Liver (tissue), 3 donors: ENCODE data around the gene KCNIP4.

Experiments used
- RAD21 ChIP-seq, 2 donors: IDR thresholded peaks; 2 replicates each; pipeline ENCODE4 v1.6.1; 2016; ENCODE audit warnings: antibody characterized with exemption in 2 of 2, mild to moderate bottlenecking in 2 of 2
- TF ChIP-seq, protein P1 (sequence below): fragments of 150-350 bp; IDR thresholded peaks from 2 replicates; pipeline ENCODE4 v1.5.1; 2017; ENCODE audit warnings: improper control_type of control experiment, low read depth, low read length; ENCODE audit not compliant: missing input control
- donor health status: healthy.
- donor health status: healthy.

DNA sequence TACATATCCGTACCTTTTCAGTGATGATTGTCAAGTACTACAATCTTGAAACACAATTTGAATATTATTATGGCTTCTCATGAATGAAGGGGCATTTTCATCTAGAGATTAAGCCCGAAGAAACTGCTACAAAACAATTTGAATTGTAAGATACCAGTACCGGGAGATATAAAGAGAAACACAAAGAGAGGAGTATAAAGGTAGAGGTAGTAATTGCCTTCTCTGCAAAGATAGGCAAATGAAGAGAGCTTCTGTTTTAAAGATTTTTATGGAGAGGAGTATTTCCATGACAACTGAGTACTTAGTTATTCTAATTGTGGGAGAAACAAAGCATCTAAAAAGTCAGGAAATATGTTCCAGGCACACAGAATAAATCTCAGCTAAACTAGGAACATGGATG lies 25.3 kb upstream of the KCNIP4 start:
- TF ChIP-seq, protein P1, sequence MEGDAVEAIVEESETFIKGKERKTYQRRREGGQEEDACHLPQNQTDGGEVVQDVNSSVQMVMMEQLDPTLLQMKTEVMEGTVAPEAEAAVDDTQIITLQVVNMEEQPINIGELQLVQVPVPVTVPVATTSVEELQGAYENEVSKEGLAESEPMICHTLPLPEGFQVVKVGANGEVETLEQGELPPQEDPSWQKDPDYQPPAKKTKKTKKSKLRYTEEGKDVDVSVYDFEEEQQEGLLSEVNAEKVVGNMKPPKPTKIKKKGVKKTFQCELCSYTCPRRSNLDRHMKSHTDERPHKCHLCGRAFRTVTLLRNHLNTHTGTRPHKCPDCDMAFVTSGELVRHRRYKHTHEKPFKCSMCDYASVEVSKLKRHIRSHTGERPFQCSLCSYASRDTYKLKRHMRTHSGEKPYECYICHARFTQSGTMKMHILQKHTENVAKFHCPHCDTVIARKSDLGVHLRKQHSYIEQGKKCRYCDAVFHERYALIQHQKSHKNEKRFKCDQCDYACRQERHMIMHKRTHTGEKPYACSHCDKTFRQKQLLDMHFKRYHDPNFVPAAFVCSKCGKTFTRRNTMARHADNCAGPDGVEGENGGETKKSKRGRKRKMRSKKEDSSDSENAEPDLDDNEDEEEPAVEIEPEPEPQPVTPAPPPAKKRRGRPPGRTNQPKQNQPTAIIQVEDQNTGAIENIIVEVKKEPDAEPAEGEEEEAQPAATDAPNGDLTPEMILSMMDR, result no peak
- TF ChIP-seq RAD21 (IDR thresholded peaks at IDR 0.05), result no peak
